ACHN (cell line): Measurements from ENCODE around the gene CCDC60.
A peak's percentile ranks its signal among the peaks of the same experiment; 100 is the strongest.

Experiments
- DNase-seq: peaks from one replicate; pipeline ENCODE4 v3.0.0-alpha.2; 2015
- in situ Hi-C: cut with HindIII; loops from 2 replicates; pipeline ENCODE4 v1.10.0; 2017; ENCODE audit warnings: low sequenced_read_pairs, low pct_ligation_motif_present, low pct_unique_long_range_greater_than_20kb

The CCDC60 gene

GRCh38 chr12:119375883-119376190 is 41.3 kb downstream of the CCDC60 start:
- in situ Hi-C loops: no loop called here

GRCh38 chr12:119378903-119379302 is 44.4 kb downstream of the CCDC60 start:
- no peak for DNase-seq
- in situ Hi-C loops: no loop called here

More at GRCh38 chr12:119375883-119376190, 41.3 kb downstream of the CCDC60 start:
- DNase-seq: no peak

GRCh38 chr12:119381471-119382235 is 47.1 kb downstream of the CCDC60 start:
- no peak for DNase-seq
- in situ Hi-C loops: no loop called here

- DNase-seq: no peak
- in situ Hi-C loops: no loop called here
Observed at GRCh38 chr12:119383206-119383605, 48.7 kb downstream of the CCDC60 start.

GRCh38 chr12:119384340-119384739 is 49.8 kb downstream of the CCDC60 start:
- in situ Hi-C loops: no loop called here

GRCh38 chr12:119385659-119386058 is 51.1 kb downstream of the CCDC60 start:
- no peak for DNase-seq

More at GRCh38 chr12:119384340-119384739, 49.8 kb downstream of the CCDC60 start:
- DNase-seq: no peak

GRCh38 chr12:119389687-119390086 is 55.2 kb downstream of the CCDC60 start:
- DNase-seq: no peak
- in situ Hi-C loops: no loop called here

More at GRCh38 chr12:119385659-119386058, 51.1 kb downstream of the CCDC60 start:
- in situ Hi-C loops: no loop called here

GRCh38 chr12:119391673-119392072 is 57.1 kb downstream of the CCDC60 start:
- DNase-seq: no peak
- in situ Hi-C loops: no loop called here

GRCh38 chr12:119393677-119394076 is 59.1 kb downstream of the CCDC60 start:
- in situ Hi-C loops: no loop called here
- DNase-seq: no peak

- no peak for DNase-seq
- in situ Hi-C loops: no loop called here
Observed at GRCh38 chr12:119397540-119397939, 63.0 kb downstream of the CCDC60 start.

GRCh38 chr12:119398190-119398589 is 63.7 kb downstream of the CCDC60 start:
- in situ Hi-C loops: no loop called here
- DNase-seq: no peak

- no peak for DNase-seq
- in situ Hi-C loops: no loop called here
Observed at GRCh38 chr12:119399301-119399700, 64.8 kb downstream of the CCDC60 start.

GRCh38 chr12:119406308-119406707 is 71.8 kb downstream of the CCDC60 start:
- in situ Hi-C loops: no loop called here
- no peak for DNase-seq

GRCh38 chr12:119406811-119407210 is 72.3 kb downstream of the CCDC60 start:
- in situ Hi-C loops: no loop called here
- no peak for DNase-seq

GRCh38 chr12:119409043-119409442 is 74.5 kb downstream of the CCDC60 start:
- in situ Hi-C loops: no loop called here
- DNase-seq: no peak

GRCh38 chr12:119410396-119410795 is 75.9 kb downstream of the CCDC60 start:
- in situ Hi-C loops: no loop called here
- DNase-seq: no peak

- DNase-seq: no peak
- in situ Hi-C loops: no loop called here
Observed at GRCh38 chr12:119412306-119412705, 77.8 kb downstream of the CCDC60 start.

- peak; percentile 74 for DNase-seq
- in situ Hi-C loops: no loop called here
Observed at GRCh38 chr12:119412811-119413794, 78.6 kb downstream of the CCDC60 start.

GRCh38 chr12:119415714-119416113 is 81.2 kb downstream of the CCDC60 start:
- in situ Hi-C loops: no loop called here
- no peak for DNase-seq
